WTC11 (cell line): ENCODE results near the gene GSTO2. TPM values are rescaled to one million over a fixed set of nuclear protein-coding genes. Genes with fewer than 3 reads are reported as not detected.

Source experiments
- ATAC-seq: fragments of 200-7000 bp; cut with Tn5 transposase; 2 replicates; pipeline ENCODE4 v1.10.0; 2021; ENCODE audit warnings: mild to moderate bottlenecking, moderate library complexity
- CTCF ChIA-PET: fragments of 300-600 bp; sonication (Branson Sonifier 250); formaldehyde crosslinking; loops from one replicate; lab custom pipeline; 2021; ENCODE audit warnings: antibody characterized with exemption; lab: Charles Lee
- POLR2A ChIA-PET: fragments of 350-600 bp; sonication (Branson Sonifier 250); formaldehyde crosslinking; loops from one replicate; lab custom pipeline; 2021; ENCODE audit warnings: antibody characterized with exemption; lab: Charles Lee
- DNase-seq: peaks from one replicate; pipeline ENCODE4 v3.0.0; 2021; ENCODE audit warnings: low spot score
- H3K27ac Mint-ChIP-seq: 2 replicates; pipeline ENCODE4 v1.8.0; 2021; ENCODE audit warnings: mixed read lengths
- H3K27me3 Mint-ChIP-seq: 2 replicates; pipeline ENCODE4 v1.8.0; 2021; ENCODE audit warnings: low read depth, mild to moderate bottlenecking, moderate library complexity, mixed read lengths
- H3K36me3 Mint-ChIP-seq: 2 replicates; pipeline ENCODE4 v1.8.0; 2021; ENCODE audit warnings: mixed read lengths
- H3K4me1 Mint-ChIP-seq: 2 replicates; pipeline ENCODE4 v1.8.0; 2022; ENCODE audit warnings: mixed read lengths
- H3K4me3 Mint-ChIP-seq: 2 replicates; pipeline ENCODE4 v1.8.0; 2021; ENCODE audit warnings: mild to moderate bottlenecking, moderate library complexity, mixed read lengths
- H3K9me3 Mint-ChIP-seq: 2 replicates; pipeline ENCODE4 v1.8.0; 2021; ENCODE audit warnings: mixed read lengths
- CDX4 ChIP-seq: fragments of 250-450 bp; sonication (Bioruptor Pico); IDR thresholded peaks from 2 replicates; pipeline ENCODE4 v1.9.0; 2021; ENCODE audit warnings: moderate library complexity, mild to moderate bottlenecking, inconsistent platforms, borderline replicate concordance
- E2F5 ChIP-seq: sonication (generic); formaldehyde crosslinking; IDR thresholded peaks from 2 replicates; pipeline ENCODE4 v1.8.1; 2022; ENCODE audit warnings: mild to moderate bottlenecking, moderate library complexity, missing genetic modification reagents
- ETV6 ChIP-seq: sonication (generic); formaldehyde crosslinking; IDR thresholded peaks from 2 replicates; pipeline ENCODE4 v1.8.1; 2022; ENCODE audit warnings: mild to moderate bottlenecking, missing genetic modification reagents
- FOXK1 ChIP-seq: sonication (generic); formaldehyde crosslinking; IDR thresholded peaks from 2 replicates; pipeline ENCODE4 v1.8.0; 2022; ENCODE audit warnings: mild to moderate bottlenecking, moderate library complexity, missing genetic modification reagents
- FOXP4 ChIP-seq: sonication (generic); formaldehyde crosslinking; IDR thresholded peaks from 2 replicates; pipeline ENCODE4 v1.8.0; 2022; ENCODE audit warnings: mild to moderate bottlenecking, missing genetic modification reagents
- MXD4 ChIP-seq: fragments of 250-450 bp; sonication (Bioruptor Pico); IDR thresholded peaks from 2 replicates; pipeline ENCODE4 v1.8.0; 2021; ENCODE audit warnings: mild to moderate bottlenecking, moderate library complexity, borderline replicate concordance
- MYBL2 ChIP-seq: sonication (generic); formaldehyde crosslinking; IDR thresholded peaks from 2 replicates; pipeline ENCODE4 v1.8.1; 2023; ENCODE audit warnings: mild to moderate bottlenecking, moderate library complexity, missing genetic modification reagents
- NR3C1 ChIP-seq: sonication (generic); formaldehyde crosslinking; conservative IDR thresholded peaks from 2 replicates; pipeline ENCODE4 v1.8.1; 2023; ENCODE audit warnings: low read depth, mild to moderate bottlenecking, missing genetic modification reagents
- PRDM15 ChIP-seq: sonication (generic); formaldehyde crosslinking; IDR thresholded peaks from 2 replicates; pipeline ENCODE4 v1.8.0; 2022; ENCODE audit warnings: missing genetic modification reagents
- RELA ChIP-seq: sonication (generic); formaldehyde crosslinking; IDR thresholded peaks from 2 replicates; pipeline ENCODE4 v1.8.1; 2022; ENCODE audit warnings: missing genetic modification reagents, mild to moderate bottlenecking, borderline replicate concordance
- SP1 ChIP-seq: sonication (generic); formaldehyde crosslinking; conservative IDR thresholded peaks from 2 replicates; pipeline ENCODE4 v1.8.1; 2022; ENCODE audit warnings: missing genetic modification reagents
- TCF7 ChIP-seq: sonication (generic); formaldehyde crosslinking; IDR thresholded peaks from 2 replicates; pipeline ENCODE4 v1.8.0; 2022; ENCODE audit warnings: mild to moderate bottlenecking, low read depth, missing genetic modification reagents, moderate library complexity
- TP53 ChIP-seq: sonication (generic); formaldehyde crosslinking; IDR thresholded peaks from 2 replicates; pipeline ENCODE4 v1.8.1; 2023; ENCODE audit warnings: mild to moderate bottlenecking, missing genetic modification reagents
- ZNF232 ChIP-seq: sonication (generic); formaldehyde crosslinking; IDR thresholded peaks from 2 replicates; pipeline ENCODE4 v1.8.0; 2022; ENCODE audit warnings: mild to moderate bottlenecking, missing genetic modification reagents
- ZNF263 ChIP-seq: sonication (generic); formaldehyde crosslinking; IDR thresholded peaks from 2 replicates; pipeline ENCODE4 v1.8.1; 2022; ENCODE audit warnings: low read depth, mild to moderate bottlenecking, moderate library complexity, missing genetic modification reagents
- ZNF512 ChIP-seq: sonication (generic); formaldehyde crosslinking; IDR thresholded peaks from 2 replicates; pipeline ENCODE4 v1.8.1; 2022; ENCODE audit warnings: missing genetic modification reagents, borderline replicate concordance
- ZSCAN18 ChIP-seq: fragments of 250-450 bp; sonication (Bioruptor Pico); IDR thresholded peaks from 2 replicates; pipeline ENCODE4 v2.1.2; 2022; ENCODE audit warnings: mild to moderate bottlenecking, moderate library complexity
- total RNA-seq: library from RNA; stranded (reverse); gene quantifications from 3 replicates; pipeline ENCODE4 v1.2.3, GENCODE V29; 2021
- TF ChIP-seq, protein P1 (sequence below): fragments of 250-450 bp; sonication (Bioruptor Pico); IDR thresholded peaks from 2 replicates; pipeline ENCODE4 v1.9.0; 2021; ENCODE audit warnings: mild to moderate bottlenecking, borderline replicate concordance

Gene GSTO2
- total RNA-seq, 1 experiment from 2014 or later = 10.7 TPM

DNA sequence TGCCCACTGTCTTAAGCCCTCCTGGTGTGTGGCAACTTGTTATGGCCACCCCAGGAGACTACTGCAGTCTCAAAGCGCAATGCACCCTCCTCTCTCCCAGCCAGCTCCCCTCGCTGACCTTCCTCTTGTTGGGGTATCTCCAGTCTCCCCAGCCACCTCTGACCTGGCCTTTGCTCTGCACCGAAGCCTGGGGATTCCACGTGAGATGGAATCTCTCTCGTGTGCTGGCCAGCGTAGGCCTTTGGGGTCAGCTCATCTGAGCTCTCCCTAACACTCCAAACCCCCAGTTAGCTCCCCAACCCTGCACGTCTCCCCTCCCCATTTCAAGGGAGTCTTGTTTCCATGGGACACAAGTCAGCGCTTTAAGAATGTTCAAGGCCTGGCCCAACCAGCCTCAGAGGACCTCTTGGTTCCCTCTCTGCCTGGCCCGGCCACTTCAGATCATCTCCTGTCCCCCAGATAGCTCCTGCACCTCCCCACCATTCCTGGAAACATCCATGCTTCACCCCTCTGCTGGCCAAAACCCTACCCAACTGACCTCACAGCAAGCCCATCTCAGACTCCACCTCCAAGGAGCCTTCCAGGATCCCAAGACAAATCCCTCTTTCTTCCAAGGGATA lies 58.1 kb downstream of the GSTO2 start (continued):
- TF ChIP-seq PRDM15 (CRISPR knock-in tag) (no peak), CDX4 (no peak), NR3C1 (CRISPR knock-in tag) (no peak), ZNF263 (CRISPR knock-in tag) (no peak)

GRCh38 chr10:104327745-104328645 lies 59.0 kb downstream of the GSTO2 start:
- H3K27me3 Mint-ChIP-seq = no peaks in the 10 kb centered on the region
- peaks cover 5% of the 10 kb centered on the region; the same call in 1 of the 2 replicates for H3K36me3 Mint-ChIP-seq
- ChIA-PET CTCF (interaction anchor here (1.0 to 4.4 kb wide), 7 partner anchors 10 to 53 kb away, joined by 3 to 19 read pairs (median 5); partner anchors contain the start of genes CFAP58 and ITPRIP), POLR2A (interaction anchor here (0.6 kb wide), 1 partner anchor 10 kb away, joined by 3 read pairs; the partner anchor contains the start of gene ITPRIP)
- H3K27ac Mint-ChIP-seq = peak overlapping the region; percentile 98
- ATAC-seq = peak; percentile 48
- no peaks in the 10 kb centered on the region for H3K9me3 Mint-ChIP-seq
- no peak for DNase-seq
- H3K4me1 Mint-ChIP-seq = peaks cover 97% of the 10 kb centered on the region
- peak overlapping the region; percentile 52 for H3K4me3 Mint-ChIP-seq
- TF ChIP-seq TCF7 (CRISPR knock-in tag) (no peak), FOXK1 (peak; percentile 71; the same call in 1 of the 2 replicates), SP1 (CRISPR knock-in tag) (0 out of 2 replicates have a peak, but pooled peaks have one; percentile 33), RELA (CRISPR knock-in tag) (no peak), E2F5 (CRISPR knock-in tag) (no peak), MYBL2 (CRISPR knock-in tag) (no peak), FOXP4 (0 out of 2 replicates have a peak, but pooled peaks have one; percentile 32), TP53 (CRISPR knock-in tag) (peak; percentile 39; the same call in 1 of the 2 replicates), MXD4 (no peak), ZNF232 (CRISPR knock-in tag) (no peak), ETV6 (CRISPR knock-in tag) (peak; percentile 5; the same call in 1 of the 2 replicates), ZSCAN18 (no peak), ZNF512 (CRISPR knock-in tag) (no peak)
- TF ChIP-seq, protein P1, sequence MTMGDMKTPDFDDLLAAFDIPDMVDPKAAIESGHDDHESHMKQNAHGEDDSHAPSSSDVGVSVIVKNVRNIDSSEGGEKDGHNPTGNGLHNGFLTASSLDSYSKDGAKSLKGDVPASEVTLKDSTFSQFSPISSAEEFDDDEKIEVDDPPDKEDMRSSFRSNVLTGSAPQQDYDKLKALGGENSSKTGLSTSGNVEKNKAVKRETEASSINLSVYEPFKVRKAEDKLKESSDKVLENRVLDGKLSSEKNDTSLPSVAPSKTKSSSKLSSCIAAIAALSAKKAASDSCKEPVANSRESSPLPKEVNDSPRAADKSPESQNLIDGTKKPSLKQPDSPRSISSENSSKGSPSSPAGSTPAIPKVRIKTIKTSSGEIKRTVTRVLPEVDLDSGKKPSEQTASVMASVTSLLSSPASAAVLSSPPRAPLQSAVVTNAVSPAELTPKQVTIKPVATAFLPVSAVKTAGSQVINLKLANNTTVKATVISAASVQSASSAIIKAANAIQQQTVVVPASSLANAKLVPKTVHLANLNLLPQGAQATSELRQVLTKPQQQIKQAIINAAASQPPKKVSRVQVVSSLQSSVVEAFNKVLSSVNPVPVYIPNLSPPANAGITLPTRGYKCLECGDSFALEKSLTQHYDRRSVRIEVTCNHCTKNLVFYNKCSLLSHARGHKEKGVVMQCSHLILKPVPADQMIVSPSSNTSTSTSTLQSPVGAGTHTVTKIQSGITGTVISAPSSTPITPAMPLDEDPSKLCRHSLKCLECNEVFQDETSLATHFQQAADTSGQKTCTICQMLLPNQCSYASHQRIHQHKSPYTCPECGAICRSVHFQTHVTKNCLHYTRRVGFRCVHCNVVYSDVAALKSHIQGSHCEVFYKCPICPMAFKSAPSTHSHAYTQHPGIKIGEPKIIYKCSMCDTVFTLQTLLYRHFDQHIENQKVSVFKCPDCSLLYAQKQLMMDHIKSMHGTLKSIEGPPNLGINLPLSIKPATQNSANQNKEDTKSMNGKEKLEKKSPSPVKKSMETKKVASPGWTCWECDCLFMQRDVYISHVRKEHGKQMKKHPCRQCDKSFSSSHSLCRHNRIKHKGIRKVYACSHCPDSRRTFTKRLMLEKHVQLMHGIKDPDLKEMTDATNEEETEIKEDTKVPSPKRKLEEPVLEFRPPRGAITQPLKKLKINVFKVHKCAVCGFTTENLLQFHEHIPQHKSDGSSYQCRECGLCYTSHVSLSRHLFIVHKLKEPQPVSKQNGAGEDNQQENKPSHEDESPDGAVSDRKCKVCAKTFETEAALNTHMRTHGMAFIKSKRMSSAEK (CRISPR knock-in tag) = no peak
